ENCODE results near the gene CTNND2. TPM values are rescaled to one million over a fixed set of nuclear protein-coding genes. Genes with fewer than 3 reads are reported as not detected.

CTNND2 gene
- total RNA-seq, 3 donors from 2014 or later (not counting 1 experiment from before 2014, with no cell fraction given): not detected

DNA sequence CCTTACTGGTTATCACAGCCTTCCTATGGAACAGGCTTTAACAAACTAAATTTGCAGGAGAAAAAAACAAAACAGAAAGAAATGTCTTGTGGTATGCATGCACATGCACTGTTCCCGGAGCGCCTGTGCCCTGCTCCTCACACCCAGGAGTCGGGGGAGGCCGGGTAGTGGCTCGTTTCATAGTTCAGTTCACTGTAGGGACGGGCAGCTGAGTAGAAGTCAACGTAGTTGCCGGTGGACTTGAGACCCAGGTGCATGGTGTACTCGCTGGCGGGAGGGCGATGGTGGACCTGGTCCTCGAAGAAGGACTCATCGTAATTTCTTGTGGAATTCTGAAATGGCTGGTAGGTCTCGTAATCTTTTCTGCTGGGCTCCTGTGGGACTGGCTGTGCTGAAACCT is 930.9 kb downstream of the CTNND2 start:
- intact Hi-C loops (cut with micrococcal nuclease): no loop called here
- Mint-ChIP-seq H3K9me3 (no peaks in the 10 kb centered on the region), H3K4me1 (peaks cover 0 to 6% of the 10 kb centered on the region in 2 donors), H3K27ac (no peak overlapping the region), H3K27me3 (ENCODE audit: low read depth in 2 of 2) (peaks cover 0 to 10% of the 10 kb centered on the region in 2 donors), H3K4me3 (no peak overlapping the region), H3K36me3 (no peaks in the 10 kb centered on the region)
- no peak for ATAC-seq
- no peaks in the 10 kb centered on the region for H3K36me3 ChIP-seq (ENCODE audit: control insufficient read depth, insufficient read depth, low read length)
- no peaks in the 10 kb centered on the region for H3K27me3 ChIP-seq (ENCODE audit: control insufficient read depth, insufficient read depth, low read length)
- TF ChIP-seq, protein P1, sequence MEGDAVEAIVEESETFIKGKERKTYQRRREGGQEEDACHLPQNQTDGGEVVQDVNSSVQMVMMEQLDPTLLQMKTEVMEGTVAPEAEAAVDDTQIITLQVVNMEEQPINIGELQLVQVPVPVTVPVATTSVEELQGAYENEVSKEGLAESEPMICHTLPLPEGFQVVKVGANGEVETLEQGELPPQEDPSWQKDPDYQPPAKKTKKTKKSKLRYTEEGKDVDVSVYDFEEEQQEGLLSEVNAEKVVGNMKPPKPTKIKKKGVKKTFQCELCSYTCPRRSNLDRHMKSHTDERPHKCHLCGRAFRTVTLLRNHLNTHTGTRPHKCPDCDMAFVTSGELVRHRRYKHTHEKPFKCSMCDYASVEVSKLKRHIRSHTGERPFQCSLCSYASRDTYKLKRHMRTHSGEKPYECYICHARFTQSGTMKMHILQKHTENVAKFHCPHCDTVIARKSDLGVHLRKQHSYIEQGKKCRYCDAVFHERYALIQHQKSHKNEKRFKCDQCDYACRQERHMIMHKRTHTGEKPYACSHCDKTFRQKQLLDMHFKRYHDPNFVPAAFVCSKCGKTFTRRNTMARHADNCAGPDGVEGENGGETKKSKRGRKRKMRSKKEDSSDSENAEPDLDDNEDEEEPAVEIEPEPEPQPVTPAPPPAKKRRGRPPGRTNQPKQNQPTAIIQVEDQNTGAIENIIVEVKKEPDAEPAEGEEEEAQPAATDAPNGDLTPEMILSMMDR (IDR thresholded peaks at IDR 0.05): no peak
- no peak for DNase-seq
- H3K4me1 ChIP-seq (ENCODE audit: control insufficient read depth, insufficient read depth, low read length): no peaks in the 10 kb centered on the region
- WGBS (ENCODE audit: insufficient coverage): 93% methylated on average over 14 of the region's 14 CpGs
- H3K27ac ChIP-seq (ENCODE audit: low read length): no peak overlapping the region
- no peaks in the 10 kb centered on the region for H3K9me3 ChIP-seq (ENCODE audit: control insufficient read depth, insufficient read depth, low read length)
- H3K4me3 ChIP-seq (ENCODE audit: low read length): no peak overlapping the region

DNA sequence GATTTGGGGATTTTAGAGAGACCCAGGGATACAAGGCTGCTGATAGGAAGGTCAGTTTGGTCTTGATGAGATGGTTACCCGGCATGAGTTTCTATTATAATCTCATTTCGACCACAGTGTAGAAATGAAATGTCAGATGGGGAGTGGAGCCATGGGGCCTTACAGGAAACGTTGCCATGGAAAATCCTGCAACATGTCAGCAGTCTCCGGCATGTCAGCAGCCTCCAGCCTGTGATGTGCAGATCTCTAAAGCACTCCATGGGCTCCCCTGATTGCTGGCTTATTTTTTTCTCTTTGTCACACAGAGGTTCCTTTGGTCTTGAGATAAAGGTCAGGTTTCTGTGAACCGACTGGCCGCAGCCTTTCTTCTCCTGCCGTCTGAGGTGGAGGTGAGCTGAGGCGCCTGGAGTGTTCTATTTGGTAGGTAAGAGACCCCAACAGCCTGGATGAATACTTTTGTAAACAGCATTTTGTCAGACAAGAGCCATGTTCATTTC is 934.5 kb downstream of the CTNND2 start:
- no peaks in the 10 kb centered on the region for H3K4me1 ChIP-seq (ENCODE audit: control insufficient read depth, insufficient read depth, low read length)
- Mint-ChIP-seq H3K27me3 (ENCODE audit: low read depth in 2 of 2) (peaks cover 0 to 9% of the 10 kb centered on the region in 2 donors), H3K4me1 (no peaks in the 10 kb centered on the region), H3K27ac (no peak overlapping the region), H3K36me3 (no peaks in the 10 kb centered on the region), H3K9me3 (no peaks in the 10 kb centered on the region), H3K4me3 (no peak overlapping the region)
- H3K27ac ChIP-seq (ENCODE audit: low read length): no peak overlapping the region
- H3K4me3 ChIP-seq (ENCODE audit: low read length): no peak overlapping the region
- TF ChIP-seq, protein P1 (IDR thresholded peaks at IDR 0.05): no peak
- 91% methylated on average over 8 of the region's 8 CpGs for WGBS (ENCODE audit: insufficient coverage)
- H3K9me3 ChIP-seq (ENCODE audit: control insufficient read depth, insufficient read depth, low read length): no peaks in the 10 kb centered on the region
- H3K27me3 ChIP-seq (ENCODE audit: control insufficient read depth, insufficient read depth, low read length): no peaks in the 10 kb centered on the region
- no peak for ATAC-seq
- no peaks in the 10 kb centered on the region for H3K36me3 ChIP-seq (ENCODE audit: control insufficient read depth, insufficient read depth, low read length)
- DNase-seq: no peak
- intact Hi-C loops (cut with micrococcal nuclease): no loop called here

DNA sequence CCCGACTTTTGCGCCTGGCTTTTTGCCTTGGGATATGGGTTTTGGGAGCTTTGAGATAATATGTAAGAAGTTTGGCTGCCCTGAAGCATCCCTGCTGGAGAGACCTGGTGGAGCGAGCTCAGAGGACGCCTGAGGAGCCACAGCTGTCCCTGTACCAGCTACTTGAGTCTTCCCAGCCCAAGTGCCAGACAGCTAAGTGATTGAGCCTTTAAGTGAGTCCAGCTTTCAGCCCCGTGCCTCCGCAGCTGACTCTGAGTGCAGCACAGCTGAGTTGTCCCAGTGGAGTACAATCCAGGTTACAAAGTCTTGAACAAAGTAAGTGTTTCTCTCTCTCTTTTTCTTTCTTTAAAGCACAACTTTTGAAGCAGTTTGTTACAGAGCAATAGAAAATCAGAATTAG is 939.4 kb downstream of the CTNND2 start:
- Mint-ChIP-seq H3K36me3 (no peaks in the 10 kb centered on the region), H3K27me3 (ENCODE audit: low read depth in 2 of 2) (peaks cover 0 to 5% of the 10 kb centered on the region in 2 donors), H3K27ac (no peak overlapping the region), H3K9me3 (no peaks in the 10 kb centered on the region), H3K4me1 (no peaks in the 10 kb centered on the region), H3K4me3 (no peak overlapping the region)
- H3K36me3 ChIP-seq (ENCODE audit: control insufficient read depth, insufficient read depth, low read length): no peaks in the 10 kb centered on the region
- DNase-seq (no peak), ATAC-seq (no peak)
- no peaks in the 10 kb centered on the region for H3K4me1 ChIP-seq (ENCODE audit: control insufficient read depth, insufficient read depth, low read length)
- H3K27me3 ChIP-seq (ENCODE audit: control insufficient read depth, insufficient read depth, low read length): no peaks in the 10 kb centered on the region
- TF ChIP-seq, protein P1 (IDR thresholded peaks at IDR 0.05): no peak
- H3K9me3 ChIP-seq (ENCODE audit: control insufficient read depth, insufficient read depth, low read length): no peaks in the 10 kb centered on the region
- H3K27ac ChIP-seq (ENCODE audit: low read length): no peak overlapping the region
- no peak overlapping the region for H3K4me3 ChIP-seq (ENCODE audit: low read length)
- intact Hi-C loops (cut with micrococcal nuclease): no loop called here
- 85% methylated on average over 6 of the region's 6 CpGs for WGBS (ENCODE audit: insufficient coverage)

DNA sequence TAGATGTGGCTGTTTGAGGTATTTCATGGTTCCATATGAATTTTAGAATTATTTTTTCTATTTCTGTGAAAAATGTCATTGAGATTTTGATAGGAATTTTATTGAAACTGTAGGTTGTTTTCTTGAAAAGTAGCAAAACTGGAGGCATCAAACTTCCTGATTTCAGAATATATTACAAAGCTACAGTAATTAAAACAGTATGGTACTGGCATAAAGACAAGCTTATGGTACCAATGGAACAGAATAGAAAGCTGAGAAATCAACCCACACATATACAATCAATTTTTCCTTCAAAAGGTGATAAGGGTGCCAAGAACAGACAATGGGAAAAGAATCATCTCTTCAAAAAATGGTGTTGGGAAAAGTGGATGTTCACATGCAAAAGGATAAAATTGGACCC is 945.5 kb downstream of the CTNND2 start:
- H3K36me3 Mint-ChIP-seq: no peaks in the 10 kb centered on the region
- no peaks in the 10 kb centered on the region for H3K4me1 Mint-ChIP-seq
- Histone ChIP-seq H3K27me3 (ENCODE audit: control insufficient read depth, insufficient read depth, low read length) (no peaks in the 10 kb centered on the region), H3K9me3 (ENCODE audit: control insufficient read depth, insufficient read depth, low read length) (peaks cover 3% of the 10 kb centered on the region), H3K4me3 (ENCODE audit: low read length) (no peak overlapping the region), H3K4me1 (ENCODE audit: control insufficient read depth, insufficient read depth, low read length) (no peaks in the 10 kb centered on the region), H3K36me3 (ENCODE audit: control insufficient read depth, insufficient read depth, low read length) (no peaks in the 10 kb centered on the region), H3K27ac (ENCODE audit: low read length) (no peak overlapping the region)
- peaks cover 2 to 3% of the 10 kb centered on the region in 2 donors for H3K9me3 Mint-ChIP-seq
- DNase-seq (no peak), ATAC-seq (no peak)
- TF ChIP-seq, protein P1 (IDR thresholded peaks at IDR 0.05): no peak
- H3K27ac Mint-ChIP-seq: no peak overlapping the region
- H3K4me3 Mint-ChIP-seq: no peak overlapping the region
- H3K27me3 Mint-ChIP-seq (ENCODE audit: low read depth in 2 of 2): peaks cover 0 to 2% of the 10 kb centered on the region in 2 donors
- intact Hi-C loops (cut with micrococcal nuclease): no loop called here
